GM10266 (cell line): ENCODE data around the gene DARS2.
A peak's percentile ranks its signal among the peaks of the same experiment; 100 is the strongest.
"Not testable (repeated sequence)": the region's sequence is repeated elsewhere in the genome, so short reads cannot be mapped to it uniquely, and the experiment has no call there.

Experiments
- DNase-seq: peaks from one replicate; pipeline ENCODE4 v3.0.0; 2012; ENCODE audit errors: extremely low spot score
- TF ChIP-seq, protein P1 (sequence below): IDR thresholded peaks from 2 replicates; pipeline ENCODE4 v1.5.1; 2012; ENCODE audit warnings: mild to moderate bottlenecking, low read depth; ENCODE audit not compliant: control insufficient read depth, insufficient read depth; ENCODE audit errors: missing control alignments

Gene DARS2, protein sequence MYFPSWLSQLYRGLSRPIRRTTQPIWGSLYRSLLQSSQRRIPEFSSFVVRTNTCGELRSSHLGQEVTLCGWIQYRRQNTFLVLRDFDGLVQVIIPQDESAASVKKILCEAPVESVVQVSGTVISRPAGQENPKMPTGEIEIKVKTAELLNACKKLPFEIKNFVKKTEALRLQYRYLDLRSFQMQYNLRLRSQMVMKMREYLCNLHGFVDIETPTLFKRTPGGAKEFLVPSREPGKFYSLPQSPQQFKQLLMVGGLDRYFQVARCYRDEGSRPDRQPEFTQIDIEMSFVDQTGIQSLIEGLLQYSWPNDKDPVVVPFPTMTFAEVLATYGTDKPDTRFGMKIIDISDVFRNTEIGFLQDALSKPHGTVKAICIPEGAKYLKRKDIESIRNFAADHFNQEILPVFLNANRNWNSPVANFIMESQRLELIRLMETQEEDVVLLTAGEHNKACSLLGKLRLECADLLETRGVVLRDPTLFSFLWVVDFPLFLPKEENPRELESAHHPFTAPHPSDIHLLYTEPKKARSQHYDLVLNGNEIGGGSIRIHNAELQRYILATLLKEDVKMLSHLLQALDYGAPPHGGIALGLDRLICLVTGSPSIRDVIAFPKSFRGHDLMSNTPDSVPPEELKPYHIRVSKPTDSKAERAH

DNA sequence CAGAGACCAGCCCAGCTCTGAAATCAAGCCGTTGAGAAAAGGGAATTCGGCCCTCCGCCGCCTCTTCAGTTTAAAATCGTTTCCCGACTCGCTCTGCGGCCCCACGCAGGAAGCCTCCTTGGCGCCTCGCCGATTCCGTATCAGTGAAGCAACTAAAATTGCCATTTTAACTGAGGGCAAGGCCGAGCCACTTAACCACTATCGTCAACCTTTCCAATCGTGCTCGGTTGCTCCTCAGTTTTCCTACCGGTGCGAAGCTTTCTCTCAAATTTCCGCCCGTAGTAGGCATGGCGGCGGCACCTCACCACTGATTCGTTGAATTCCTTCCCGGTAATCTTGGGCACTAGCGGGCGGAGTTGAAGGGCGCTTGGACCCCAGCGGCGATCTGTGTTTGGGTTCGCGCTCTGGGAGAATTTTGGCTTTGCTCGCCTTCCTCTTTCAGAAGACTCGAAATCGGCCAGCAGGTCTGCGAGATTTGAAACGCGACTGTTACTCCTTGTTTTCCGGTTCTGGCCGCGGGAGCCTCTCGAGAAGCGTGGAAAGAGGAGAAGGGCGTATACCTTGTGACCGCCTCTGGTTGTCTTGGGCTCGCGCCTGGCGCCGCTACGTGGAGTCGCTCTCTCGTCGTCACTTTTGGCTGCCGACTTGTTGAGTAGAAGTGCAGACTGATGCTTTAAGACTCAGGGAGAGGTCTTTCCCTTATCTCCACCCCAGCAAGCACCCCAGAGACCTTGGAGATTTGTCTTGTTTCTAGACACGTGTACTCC, at the start of gene DARS2, which contains the start of gene CENPL:
TSS of gene DARS2 (plus strand) at position 359 of the 767 bp plus-strand sequence. CDS start 557 bp downstream, outside the sequence.
TSS of gene CENPL (minus strand) at position 569 of the 767 bp plus-strand sequence. CDS start 13,584 bp downstream, outside the sequence.
- TF ChIP-seq, protein P1, sequence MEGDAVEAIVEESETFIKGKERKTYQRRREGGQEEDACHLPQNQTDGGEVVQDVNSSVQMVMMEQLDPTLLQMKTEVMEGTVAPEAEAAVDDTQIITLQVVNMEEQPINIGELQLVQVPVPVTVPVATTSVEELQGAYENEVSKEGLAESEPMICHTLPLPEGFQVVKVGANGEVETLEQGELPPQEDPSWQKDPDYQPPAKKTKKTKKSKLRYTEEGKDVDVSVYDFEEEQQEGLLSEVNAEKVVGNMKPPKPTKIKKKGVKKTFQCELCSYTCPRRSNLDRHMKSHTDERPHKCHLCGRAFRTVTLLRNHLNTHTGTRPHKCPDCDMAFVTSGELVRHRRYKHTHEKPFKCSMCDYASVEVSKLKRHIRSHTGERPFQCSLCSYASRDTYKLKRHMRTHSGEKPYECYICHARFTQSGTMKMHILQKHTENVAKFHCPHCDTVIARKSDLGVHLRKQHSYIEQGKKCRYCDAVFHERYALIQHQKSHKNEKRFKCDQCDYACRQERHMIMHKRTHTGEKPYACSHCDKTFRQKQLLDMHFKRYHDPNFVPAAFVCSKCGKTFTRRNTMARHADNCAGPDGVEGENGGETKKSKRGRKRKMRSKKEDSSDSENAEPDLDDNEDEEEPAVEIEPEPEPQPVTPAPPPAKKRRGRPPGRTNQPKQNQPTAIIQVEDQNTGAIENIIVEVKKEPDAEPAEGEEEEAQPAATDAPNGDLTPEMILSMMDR: no peak
- peak; percentile 86 for DNase-seq

DNA sequence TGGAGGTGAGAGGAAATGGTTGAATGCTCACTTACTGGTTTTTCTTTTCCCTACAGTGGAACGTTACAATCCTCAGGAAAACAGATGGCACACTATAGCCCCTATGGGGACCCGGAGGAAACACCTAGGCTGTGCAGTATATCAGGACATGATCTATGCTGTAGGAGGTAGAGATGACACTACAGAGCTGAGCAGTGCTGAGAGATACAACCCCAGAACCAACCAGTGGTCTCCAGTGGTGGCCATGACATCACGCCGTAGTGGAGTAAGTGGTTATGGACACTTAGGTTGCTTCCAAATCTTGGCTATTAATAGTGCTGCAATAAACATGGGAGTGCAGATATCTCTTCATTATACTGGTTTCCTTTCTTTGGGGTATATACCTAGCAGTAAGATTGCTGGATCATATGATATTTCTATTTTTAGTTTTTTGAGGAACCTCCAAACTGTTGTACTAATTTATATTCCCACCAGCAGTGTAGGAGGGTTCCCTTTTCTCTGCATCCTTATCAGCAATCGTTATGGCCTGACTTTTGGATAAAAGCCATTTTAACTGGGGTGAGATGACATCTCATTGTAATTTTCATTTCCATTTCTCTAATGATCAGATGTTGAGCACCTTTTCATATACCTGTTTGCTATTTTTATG, 48.8 kb upstream of the DARS2 start:
- DNase-seq: no peak
- TF ChIP-seq, protein P1: no peak

DNA sequence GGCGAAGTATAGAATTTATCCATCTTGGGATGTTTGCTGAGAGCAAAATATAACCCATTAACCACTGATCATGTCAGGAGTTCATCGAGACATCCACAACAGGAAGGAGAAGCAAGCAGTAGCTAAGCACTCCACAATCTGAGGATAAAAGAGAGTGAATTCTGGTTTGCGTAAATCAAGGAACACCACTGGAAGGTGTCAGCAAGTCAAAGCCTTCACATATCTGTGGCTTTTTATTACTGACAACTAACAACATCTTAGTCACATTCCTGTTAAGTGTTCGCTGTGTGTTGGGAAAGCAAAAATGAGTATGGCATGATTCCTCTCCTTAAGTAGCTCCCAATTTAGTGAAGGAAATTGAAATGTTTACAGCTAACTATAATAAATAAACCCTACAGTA, 44.5 kb upstream of the DARS2 start:
- TF ChIP-seq, protein P1: no peak
- no peak for DNase-seq

DNA sequence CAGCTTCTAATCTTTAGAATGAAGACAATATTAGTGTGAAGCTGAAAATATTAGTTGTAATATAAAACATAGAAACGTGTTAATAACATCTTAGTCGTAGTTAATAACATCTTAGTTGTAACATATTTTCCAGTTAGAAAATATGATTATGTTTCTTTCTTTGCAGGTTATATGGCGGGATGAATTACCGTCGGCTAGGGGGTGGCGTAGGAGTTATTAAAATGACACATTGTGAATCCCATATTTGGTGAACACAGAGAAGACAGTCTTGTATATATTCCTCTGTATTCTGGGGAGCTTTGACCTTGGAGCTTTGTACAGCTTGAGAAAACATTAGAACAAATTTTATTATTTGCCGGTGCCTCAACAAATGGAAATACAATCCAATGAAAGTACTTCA, 39.5 kb upstream of the DARS2 start:
- TF ChIP-seq, protein P1: no peak
- DNase-seq: no peak

DNA sequence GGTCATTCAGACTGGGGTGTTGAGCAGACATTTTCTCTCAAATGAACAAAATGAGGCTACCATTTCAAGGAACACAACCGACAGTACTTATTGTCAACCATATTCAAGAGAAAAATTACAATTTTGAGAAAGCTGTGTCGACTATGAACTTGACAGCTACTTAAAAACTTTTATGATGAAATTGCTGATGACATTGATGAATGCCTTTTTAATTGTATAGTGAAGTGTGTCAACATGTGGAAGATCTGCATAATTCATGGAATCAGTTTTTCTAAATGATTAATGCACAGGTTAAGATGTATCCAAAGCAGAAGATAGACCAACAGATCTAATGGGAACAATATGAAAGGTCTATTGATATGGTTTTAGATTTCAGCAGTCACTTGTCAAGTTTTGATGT, 34.6 kb upstream of the DARS2 start:
- no peak for DNase-seq
- TF ChIP-seq, protein P1: no peak

DNA sequence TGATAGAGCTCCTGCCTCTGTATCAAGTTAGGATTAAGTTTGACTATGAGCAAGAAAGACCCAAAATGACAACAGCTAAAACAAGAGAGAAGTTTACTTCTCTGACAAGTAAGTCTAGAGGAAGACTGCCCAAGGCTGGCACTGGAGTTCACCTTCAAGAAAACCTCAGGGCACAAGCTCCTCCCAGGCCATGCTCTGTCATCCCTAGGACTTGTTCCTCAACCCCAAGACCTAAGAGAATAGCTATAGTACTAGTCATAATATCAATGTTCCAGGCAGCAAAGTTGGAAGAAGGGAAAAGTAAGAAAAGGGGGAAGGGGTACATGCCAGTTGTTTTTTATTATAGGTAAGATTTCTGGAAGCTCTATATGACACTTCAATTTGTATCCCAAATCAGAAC, 26.4 kb upstream of the DARS2 start:
- TF ChIP-seq, protein P1: no peak
- no peak for DNase-seq

DNA sequence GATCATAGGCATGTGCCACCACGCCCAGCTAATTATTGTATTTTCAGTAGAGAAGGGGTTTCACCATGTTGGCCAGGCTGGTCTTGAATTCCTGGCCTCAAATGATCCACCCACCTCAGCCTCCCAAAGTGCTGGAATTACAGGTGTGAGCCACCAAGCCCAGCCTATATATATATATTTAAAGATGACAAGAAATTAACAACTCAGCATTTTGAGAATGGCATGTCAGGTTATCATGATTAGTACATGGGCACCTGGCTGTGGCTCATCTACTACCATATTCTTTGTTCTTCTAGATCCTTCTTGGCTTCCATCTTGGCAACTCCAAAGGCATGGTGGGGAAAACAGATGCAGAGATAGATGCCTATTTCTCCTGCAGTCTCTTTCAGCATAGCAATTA, 24.5 kb upstream of the DARS2 start:
- not testable (repeated sequence) for DNase-seq
